HFFc6 (cell line): ENCODE data around the gene RBM28. TPM values are rescaled to one million over a fixed set of nuclear protein-coding genes. Genes with fewer than 3 reads are reported as not detected.

Experiments
- DNase-seq: peaks from one replicate; pipeline ENCODE4 v3.0.0-alpha.2; 2018
- H3K27ac Mint-ChIP-seq: 2 replicates; pipeline ENCODE4 v1.8.0; 2020; ENCODE audit warnings: mild to moderate bottlenecking, mixed read lengths
- H3K27me3 Mint-ChIP-seq: 2 replicates; pipeline ENCODE4 v1.8.0; 2021; ENCODE audit warnings: mild to moderate bottlenecking, moderate library complexity, mixed read lengths; ENCODE audit not compliant: insufficient read depth
- H3K36me3 Mint-ChIP-seq: 2 replicates; pipeline ENCODE4 v1.8.0; 2021; ENCODE audit warnings: low read depth, mixed read lengths
- H3K4me1 Mint-ChIP-seq: 2 replicates; pipeline ENCODE4 v1.8.0; 2020; ENCODE audit warnings: low read depth, mixed read lengths
- H3K4me3 Mint-ChIP-seq: 2 replicates; pipeline ENCODE4 v1.8.0; 2020; ENCODE audit warnings: mild to moderate bottlenecking, moderate library complexity, mixed read lengths
- H3K9me3 Mint-ChIP-seq: 2 replicates; pipeline ENCODE4 v1.8.0; 2020; ENCODE audit warnings: mild to moderate bottlenecking, mixed read lengths
- CTCF ChIP-seq: fragments of 200-600 bp; sonication (generic); IDR thresholded peaks from 2 replicates; pipeline ENCODE4 v1.5.0; 2021; ENCODE audit warnings: antibody characterized with exemption, mild to moderate bottlenecking
- total RNA-seq, 6 experiments: library from RNA; stranded (reverse); fragmentation: NEBNext Ultra II Directional; extraction: Animal tissue kit (Norgen Biotek cat#: 25700); gene quantifications; 2 replicates in 1 of 6; 3 replicates in 5 of 6; pipeline ENCODE4 v1.2.3, GENCODE V29; 2021

Gene RBM28
- total RNA-seq, 6 experiments from 2014 or later = 36.1 to 44.4 (median 37.8) TPM

DNA sequence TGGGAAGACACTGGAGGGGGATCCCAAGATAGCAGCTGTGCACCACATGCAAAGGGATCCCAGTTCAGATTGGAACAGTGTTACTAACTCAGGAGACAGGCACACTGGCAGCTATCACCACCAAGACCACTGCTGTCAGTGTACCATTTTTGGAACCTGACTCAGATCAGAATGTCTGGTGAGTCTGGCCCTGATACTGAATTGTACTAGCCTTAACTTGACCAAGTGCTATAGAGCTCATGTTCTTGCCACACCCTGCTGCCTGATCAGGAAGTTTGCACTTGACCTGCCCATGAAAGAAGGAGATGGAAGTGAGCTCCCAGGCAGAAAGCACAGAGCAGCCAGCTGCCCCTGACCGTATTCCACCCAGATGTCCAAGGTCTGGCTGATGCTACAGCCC lies 22.6 kb upstream of the RBM28 start:
- TF ChIP-seq CTCF = no peak
- Mint-ChIP-seq H3K4me1 (peaks cover 18% of the 10 kb centered on the region), H3K36me3 (no peaks in the 10 kb centered on the region), H3K9me3 (no peaks in the 10 kb centered on the region), H3K4me3 (no peak overlapping the region), H3K27ac (no peak overlapping the region), H3K27me3 (peaks cover 57% of the 10 kb centered on the region)
- no peak for DNase-seq

GRCh38 chr7:128365432-128365831 lies 21.7 kb upstream of the RBM28 start:
- no peak for TF ChIP-seq CTCF
- H3K9me3 Mint-ChIP-seq = no peaks in the 10 kb centered on the region
- DNase-seq = no peak
- H3K27ac Mint-ChIP-seq = no peak overlapping the region
- H3K36me3 Mint-ChIP-seq = no peaks in the 10 kb centered on the region
- H3K4me3 Mint-ChIP-seq = no peak overlapping the region
- peaks cover 61% of the 10 kb centered on the region for H3K27me3 Mint-ChIP-seq
- peaks cover 24% of the 10 kb centered on the region for H3K4me1 Mint-ChIP-seq

GRCh38 chr7:128364166-128364870 lies 20.6 kb upstream of the RBM28 start:
- no peak for DNase-seq
- H3K4me1 Mint-ChIP-seq = peaks cover 24% of the 10 kb centered on the region
- H3K27me3 Mint-ChIP-seq = peaks cover 58% of the 10 kb centered on the region
- TF ChIP-seq CTCF = no peak
- H3K9me3 Mint-ChIP-seq = no peaks in the 10 kb centered on the region
- H3K4me3 Mint-ChIP-seq = no peak overlapping the region
- H3K27ac Mint-ChIP-seq = no peak overlapping the region
- no peaks in the 10 kb centered on the region for H3K36me3 Mint-ChIP-seq

GRCh38 chr7:128363261-128363721 lies 19.6 kb upstream of the RBM28 start:
- DNase-seq = no peak
- no peak overlapping the region for H3K4me3 Mint-ChIP-seq
- peaks cover 62% of the 10 kb centered on the region for H3K27me3 Mint-ChIP-seq
- no peak for TF ChIP-seq CTCF
- peaks cover 24% of the 10 kb centered on the region for H3K4me1 Mint-ChIP-seq
- no peak overlapping the region for H3K27ac Mint-ChIP-seq
- no peaks in the 10 kb centered on the region for H3K36me3 Mint-ChIP-seq
- H3K9me3 Mint-ChIP-seq = no peaks in the 10 kb centered on the region

DNA sequence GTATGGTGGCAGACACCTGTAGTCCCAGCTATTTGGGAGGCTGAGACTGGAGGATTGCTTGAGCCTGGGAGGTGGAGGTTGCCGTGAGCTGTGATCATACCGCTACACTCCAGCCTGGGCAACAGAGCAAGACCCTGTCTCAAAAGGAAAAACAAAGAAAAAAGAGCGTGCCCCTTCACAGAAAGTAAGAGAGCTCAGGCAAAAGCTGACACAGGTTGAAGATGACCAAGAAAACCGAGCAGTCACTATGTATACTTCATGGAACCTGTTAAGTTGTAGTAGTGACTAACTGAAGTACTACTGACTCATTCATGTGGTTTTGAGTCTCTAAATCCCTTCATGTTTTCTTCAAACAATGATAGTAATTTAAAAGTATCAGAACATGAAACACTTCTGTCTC lies 19.0 kb upstream of the RBM28 start:
- Mint-ChIP-seq H3K27me3 (peaks cover 68% of the 10 kb centered on the region), H3K27ac (no peak overlapping the region), H3K9me3 (no peaks in the 10 kb centered on the region), H3K4me1 (peaks cover 24% of the 10 kb centered on the region), H3K36me3 (no peaks in the 10 kb centered on the region), H3K4me3 (no peak overlapping the region)
- no peak for TF ChIP-seq CTCF
- peak; percentile 54 for DNase-seq
